GM21723 (cell line): ENCODE measurements around the gene KDM7A.
A peak's percentile ranks its signal among the peaks of the same experiment; 100 is the strongest.

Experiments used
- ATAC-seq: cut with Tn5 transposase; IDR thresholded peaks from one replicate; pipeline ENCODE4 v1.9.1; 2021; ENCODE audit warnings: mild to moderate bottlenecking, moderate library complexity; ENCODE audit not compliant: unreplicated experiment

Gene KDM7A

GRCh38 chr7:140059273-140060242, 117.2 kb downstream of the KDM7A start:
- ATAC-seq = no peak

- no peak for ATAC-seq
Observed at GRCh38 chr7:140058517-140058916, 118.3 kb downstream of the KDM7A start.

GRCh38 chr7:140057143-140057535, 119.6 kb downstream of the KDM7A start:
- ATAC-seq = no peak

GRCh38 chr7:140056431-140057142, 120.2 kb downstream of the KDM7A start:
- ATAC-seq = no peak

GRCh38 chr7:140055833-140056232, 121.0 kb downstream of the KDM7A start:
- no peak for ATAC-seq

- no peak for ATAC-seq
Observed at GRCh38 chr7:140054751-140055150, 122.0 kb downstream of the KDM7A start.

GRCh38 chr7:140053812-140054539, 122.8 kb downstream of the KDM7A start:
- ATAC-seq = peak; percentile 96

- ATAC-seq = no peak
Observed at GRCh38 chr7:140051820-140052219, 125.0 kb downstream of the KDM7A start.

GRCh38 chr7:140050100-140050499, 126.7 kb downstream of the KDM7A start:
- ATAC-seq = no peak

GRCh38 chr7:140049339-140050024, 127.3 kb downstream of the KDM7A start:
- ATAC-seq = no peak

- ATAC-seq = no peak
Observed at GRCh38 chr7:140048989-140049338, 127.8 kb downstream of the KDM7A start.

GRCh38 chr7:140048138-140048537, 128.6 kb downstream of the KDM7A start:
- ATAC-seq = no peak

- no peak for ATAC-seq
Observed at GRCh38 chr7:140047197-140047596, 129.6 kb downstream of the KDM7A start.

- ATAC-seq = no peak
Observed at GRCh38 chr7:140045697-140046096, 131.1 kb downstream of the KDM7A start.

- ATAC-seq = no peak
Observed at GRCh38 chr7:140044251-140044650, 132.5 kb downstream of the KDM7A start.

- no peak for ATAC-seq
Observed at GRCh38 chr7:140042386-140042670, 134.5 kb downstream of the KDM7A start.

- no peak for ATAC-seq
Observed at GRCh38 chr7:140041659-140042385, 135.0 kb downstream of the KDM7A start.

- ATAC-seq = no peak
Observed at GRCh38 chr7:140039896-140040295, 136.9 kb downstream of the KDM7A start.

GRCh38 chr7:140039066-140039465, 137.7 kb downstream of the KDM7A start:
- no peak for ATAC-seq

- peak; percentile 59 for ATAC-seq
Observed at GRCh38 chr7:140036224-140036962, 140.4 kb downstream of the KDM7A start.
